Bronchial epithelial cell (primary cell): ENCODE data around the gene SCUBE1. TPM values are rescaled to one million over a fixed set of nuclear protein-coding genes. Genes with fewer than 3 reads are reported as not detected.

Source experiments
- DNase-seq: peaks from one replicate; pipeline ENCODE4 v3.0.0-alpha.2; 2010; ENCODE audit warnings: low read depth
- FAIRE-seq: peaks from 2 replicates; lab custom pipeline; 2011; peaks lifted over from hg19 to GRCh38; lab: Jason Lieb, UNC
- H3K27me3 ChIP-seq: 2 replicates; pipeline ENCODE4 v1.5.1; 2011; ENCODE audit warnings: low read length; ENCODE audit not compliant: control insufficient read depth, insufficient read depth
- H3K36me3 ChIP-seq: 2 replicates; pipeline ENCODE4 v1.5.1; 2011; ENCODE audit warnings: low read length; ENCODE audit not compliant: control insufficient read depth, insufficient read depth
- H3K4me3 ChIP-seq: 2 replicates; pipeline ENCODE4 v1.5.1; 2011; ENCODE audit warnings: mild to moderate bottlenecking, low read depth, low read length, control low read depth
- total RNA-seq: library from RNA; depleted of rRNA; stranded (reverse); fragments of >200 nt; gene quantifications from 2 replicates; pipeline ENCODE4 v1.2.1, GENCODE V29; 2014
- TF ChIP-seq, protein P1 (sequence below): IDR thresholded peaks from 2 replicates; pipeline ENCODE4 v1.5.1; 2011; ENCODE audit warnings: mild to moderate bottlenecking, moderate library complexity, low read length, control low read depth, inconsistent platforms; ENCODE audit not compliant: insufficient read depth, severe bottlenecking

The SCUBE1 gene
- total RNA-seq, 1 donor from 2014 or later = under 0.01 TPM

GRCh38 chr22:43289976-43290721, 53.0 kb downstream of the SCUBE1 start:
- DNase-seq = no peak
- no peak overlapping the region for H3K4me3 ChIP-seq
- no peaks in the 10 kb centered on the region for H3K36me3 ChIP-seq
- H3K27me3 ChIP-seq = no peaks in the 10 kb centered on the region
- TF ChIP-seq, protein P1, sequence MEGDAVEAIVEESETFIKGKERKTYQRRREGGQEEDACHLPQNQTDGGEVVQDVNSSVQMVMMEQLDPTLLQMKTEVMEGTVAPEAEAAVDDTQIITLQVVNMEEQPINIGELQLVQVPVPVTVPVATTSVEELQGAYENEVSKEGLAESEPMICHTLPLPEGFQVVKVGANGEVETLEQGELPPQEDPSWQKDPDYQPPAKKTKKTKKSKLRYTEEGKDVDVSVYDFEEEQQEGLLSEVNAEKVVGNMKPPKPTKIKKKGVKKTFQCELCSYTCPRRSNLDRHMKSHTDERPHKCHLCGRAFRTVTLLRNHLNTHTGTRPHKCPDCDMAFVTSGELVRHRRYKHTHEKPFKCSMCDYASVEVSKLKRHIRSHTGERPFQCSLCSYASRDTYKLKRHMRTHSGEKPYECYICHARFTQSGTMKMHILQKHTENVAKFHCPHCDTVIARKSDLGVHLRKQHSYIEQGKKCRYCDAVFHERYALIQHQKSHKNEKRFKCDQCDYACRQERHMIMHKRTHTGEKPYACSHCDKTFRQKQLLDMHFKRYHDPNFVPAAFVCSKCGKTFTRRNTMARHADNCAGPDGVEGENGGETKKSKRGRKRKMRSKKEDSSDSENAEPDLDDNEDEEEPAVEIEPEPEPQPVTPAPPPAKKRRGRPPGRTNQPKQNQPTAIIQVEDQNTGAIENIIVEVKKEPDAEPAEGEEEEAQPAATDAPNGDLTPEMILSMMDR = no peak
- no peak for FAIRE-seq

DNA sequence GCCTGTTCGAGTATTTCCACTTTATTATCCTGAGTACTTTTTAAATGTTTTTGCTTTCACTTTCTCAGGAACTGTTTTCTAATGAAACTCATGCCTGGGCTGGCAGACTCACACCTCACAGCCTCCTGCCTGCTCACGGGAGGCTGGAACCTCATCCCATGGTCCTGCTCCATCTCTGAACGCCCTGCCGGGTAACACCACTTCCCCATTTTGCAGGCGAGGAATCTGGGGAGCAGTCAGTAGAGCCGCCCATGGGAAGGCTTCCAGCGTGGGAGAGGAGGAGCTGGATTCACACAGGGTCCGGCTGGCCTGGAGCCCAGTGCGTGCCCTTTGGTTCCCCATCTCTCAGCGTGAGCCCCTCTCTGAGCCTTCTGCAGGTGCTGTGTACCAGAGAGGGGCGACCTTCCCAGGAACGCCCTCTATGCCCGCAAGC, 53.6 kb downstream of the SCUBE1 start:
- Histone ChIP-seq H3K27me3 (no peaks in the 10 kb centered on the region), H3K4me3 (no peak overlapping the region), H3K36me3 (no peaks in the 10 kb centered on the region)
- no peak for DNase-seq
- no peak for FAIRE-seq
- TF ChIP-seq, protein P1 = no peak

DNA sequence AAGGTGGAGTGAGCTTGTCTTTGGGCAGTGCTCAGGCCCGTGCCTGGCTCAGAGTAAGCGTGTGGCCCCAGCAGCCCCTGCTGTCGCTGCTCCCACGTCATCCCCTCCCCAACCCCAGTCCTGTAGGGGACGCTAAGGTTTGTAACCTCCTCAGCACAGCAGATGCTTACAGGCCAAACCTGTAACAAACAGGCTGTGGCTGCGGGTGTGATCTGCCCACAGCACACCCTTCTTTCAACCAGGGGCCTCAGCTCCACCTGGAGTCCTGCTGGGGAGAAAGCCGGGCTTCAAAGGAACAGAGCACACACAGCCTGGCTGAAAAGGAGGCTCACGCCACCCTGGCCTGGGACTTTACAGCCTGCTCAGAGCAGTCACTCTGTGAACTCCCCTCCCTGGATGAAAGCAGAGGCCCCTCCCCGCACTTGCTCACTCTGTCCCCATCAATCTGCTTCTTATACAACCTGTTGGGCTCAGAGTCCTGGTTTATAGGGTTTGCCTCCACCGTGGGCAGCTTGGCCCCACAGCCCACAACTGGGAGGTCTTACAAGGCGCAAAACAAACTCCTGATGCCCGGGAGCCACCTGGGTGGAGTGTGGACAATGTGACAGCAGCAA, 54.3 kb downstream of the SCUBE1 start:
- no peaks in the 10 kb centered on the region for H3K36me3 ChIP-seq
- FAIRE-seq = no peak
- DNase-seq = no peak
- H3K4me3 ChIP-seq = no peak overlapping the region
- TF ChIP-seq, protein P1 = no peak
- no peaks in the 10 kb centered on the region for H3K27me3 ChIP-seq

- no peak for DNase-seq
- TF ChIP-seq, protein P1 = no peak
- H3K27me3 ChIP-seq = no peaks in the 10 kb centered on the region
- FAIRE-seq = no peak
- no peak overlapping the region for H3K4me3 ChIP-seq
- H3K36me3 ChIP-seq = no peaks in the 10 kb centered on the region
Observed at GRCh38 chr22:43288378-43288777, 54.8 kb downstream of the SCUBE1 start.

DNA sequence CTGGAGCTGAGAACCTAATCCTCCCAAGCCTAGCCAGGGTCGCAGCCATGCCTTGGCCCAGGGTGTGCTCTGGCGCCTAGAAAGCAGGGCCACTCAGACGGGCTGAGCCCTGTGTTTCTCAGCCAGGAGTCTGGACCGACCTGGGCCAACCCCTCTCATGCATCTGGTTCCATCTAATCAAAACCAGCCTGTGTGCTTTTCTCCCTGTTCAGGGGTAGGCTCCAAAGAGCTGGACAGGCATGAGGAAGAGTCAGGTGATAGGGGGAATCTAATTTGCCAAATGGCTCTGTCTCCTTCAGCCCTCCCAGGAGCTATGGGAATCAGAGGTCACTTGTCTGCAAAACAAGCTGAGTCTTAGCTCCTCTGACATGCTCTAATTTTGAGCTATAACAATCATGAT, 55.7 kb downstream of the SCUBE1 start:
- H3K4me3 ChIP-seq = no peak overlapping the region
- no peaks in the 10 kb centered on the region for H3K36me3 ChIP-seq
- H3K27me3 ChIP-seq = no peaks in the 10 kb centered on the region
- no peak for DNase-seq
- TF ChIP-seq, protein P1 = no peak
- FAIRE-seq = no peak
